K562 (cell line): ENCODE measurements around the gene C1orf174.

Source experiments
- BMI1 ChIP-seq: fragments of 150-350 bp; IDR thresholded peaks from 2 replicates; pipeline ENCODE4 v1.6.1; 2014; ENCODE audit warnings: low read length
- FOXP4 ChIP-seq: sonication (generic); formaldehyde crosslinking; IDR thresholded peaks from 2 replicates; pipeline ENCODE4 v1.8.0; 2022; ENCODE audit warnings: mild to moderate bottlenecking, missing genetic modification reagents, borderline replicate concordance
- JUN ChIP-seq, 2 experiments: sonication (generic) in 1 of 2; formaldehyde crosslinking in 1 of 2; IDR thresholded peaks; 2 replicates each; pipeline versions ENCODE4 v1.6.1 to v1.8.0; 2012 to 2022; ENCODE audit warnings: borderline replicate concordance in 2 of 2, mild to moderate bottlenecking in 2 of 2, improper control_type of control experiment in 1 of 2, low read depth in 1 of 2, low read length in 1 of 2, missing genetic modification reagents in 1 of 2
- MAZ ChIP-seq, 2 experiments: fragments of 450-650 bp in 1 of 2; sonication (generic) in 1 of 2; formaldehyde crosslinking; IDR thresholded peaks in 1 of 2; conservative IDR thresholded peaks in 1 of 2; 2 replicates each; pipeline versions ENCODE4 v1.4.0 to v1.5.0; 2020; ENCODE audit warnings: mild to moderate bottlenecking in 1 of 2, missing genetic modification reagents in 1 of 2
- MXI1 ChIP-seq: IDR thresholded peaks from 2 replicates; pipeline ENCODE4 v1.6.1; 2011; ENCODE audit warnings: low read depth, mild to moderate bottlenecking, improper control_type of control experiment, low read length
- STAG1 ChIP-seq: sonication (generic); formaldehyde crosslinking; IDR thresholded peaks from 2 replicates; pipeline ENCODE4 v1.5.0; 2020; ENCODE audit warnings: missing genetic modification reagents, borderline replicate concordance
- TARDBP ChIP-seq: fragments of 450-650 bp; IDR thresholded peaks from 2 replicates; pipeline ENCODE4 v1.6.1; 2016
- TGIF2 ChIP-seq: sonication (generic); formaldehyde crosslinking; IDR thresholded peaks from 2 replicates; pipeline ENCODE4 v1.8.1; 2022; ENCODE audit warnings: mild to moderate bottlenecking, missing genetic modification reagents, moderate library complexity
- THRB ChIP-seq: fragments of 450-650 bp; formaldehyde crosslinking; conservative IDR thresholded peaks from 2 replicates; pipeline ENCODE4 v1.4.0; 2022; ENCODE audit warnings: mild to moderate bottlenecking, missing genetic modification characterization
- TF ChIP-seq, protein P1 (sequence below), 3 experiments: IDR thresholded peaks in 2 of 3; conservative IDR thresholded peaks in 1 of 3; 2 replicates each; pipeline ENCODE4 v1.5.1; 2011 to 2012; ENCODE audit warnings: low read length in 3 of 3, mild to moderate bottlenecking in 3 of 3, control low read depth in 2 of 3, improper control_type of control experiment in 1 of 3, inconsistent platforms in 1 of 3, low read depth in 1 of 3, mixed read lengths in 1 of 3, moderate library complexity in 1 of 3; ENCODE audit not compliant: insufficient read depth in 2 of 3

DNA sequence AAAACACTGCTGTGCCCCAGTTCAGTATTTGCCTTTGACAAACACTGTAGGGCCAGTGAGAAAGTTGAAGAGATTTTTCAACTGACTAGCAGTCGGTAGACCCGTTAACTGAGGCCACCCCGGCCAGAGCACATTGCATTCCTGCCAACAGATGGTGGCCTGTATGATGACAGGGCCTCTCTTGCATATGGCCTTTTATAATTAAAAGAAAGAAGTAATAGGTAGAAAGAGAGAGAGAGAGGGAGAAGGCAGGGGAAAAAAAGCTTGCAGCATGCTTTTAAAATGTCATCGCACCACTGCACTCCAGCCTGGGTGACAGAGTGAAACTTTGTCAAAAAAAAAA, 4.7 kb upstream of the C1orf174 start:
- TF ChIP-seq MAZ (CRISPR knock-in tag; conservative IDR thresholded peaks at IDR 0.05 in 1 of 2, IDR thresholded peaks at IDR 0.05 in 1 of 2) (no peak), MXI1 (no peak), TGIF2 (CRISPR knock-in tag) (no peak), JUN (IDR thresholded peaks at IDR 0.05; ENCODE audit: borderline replicate concordance, low read depth, low read length) (no peak), JUN (CRISPR knock-in tag; IDR thresholded peaks at IDR 0.05; ENCODE audit: borderline replicate concordance) (no peak), FOXP4 (CRISPR knock-in tag) (no peak), BMI1 (no peak), THRB (no peak), STAG1 (no peak), TARDBP (no peak)
- TF ChIP-seq, protein P1, sequence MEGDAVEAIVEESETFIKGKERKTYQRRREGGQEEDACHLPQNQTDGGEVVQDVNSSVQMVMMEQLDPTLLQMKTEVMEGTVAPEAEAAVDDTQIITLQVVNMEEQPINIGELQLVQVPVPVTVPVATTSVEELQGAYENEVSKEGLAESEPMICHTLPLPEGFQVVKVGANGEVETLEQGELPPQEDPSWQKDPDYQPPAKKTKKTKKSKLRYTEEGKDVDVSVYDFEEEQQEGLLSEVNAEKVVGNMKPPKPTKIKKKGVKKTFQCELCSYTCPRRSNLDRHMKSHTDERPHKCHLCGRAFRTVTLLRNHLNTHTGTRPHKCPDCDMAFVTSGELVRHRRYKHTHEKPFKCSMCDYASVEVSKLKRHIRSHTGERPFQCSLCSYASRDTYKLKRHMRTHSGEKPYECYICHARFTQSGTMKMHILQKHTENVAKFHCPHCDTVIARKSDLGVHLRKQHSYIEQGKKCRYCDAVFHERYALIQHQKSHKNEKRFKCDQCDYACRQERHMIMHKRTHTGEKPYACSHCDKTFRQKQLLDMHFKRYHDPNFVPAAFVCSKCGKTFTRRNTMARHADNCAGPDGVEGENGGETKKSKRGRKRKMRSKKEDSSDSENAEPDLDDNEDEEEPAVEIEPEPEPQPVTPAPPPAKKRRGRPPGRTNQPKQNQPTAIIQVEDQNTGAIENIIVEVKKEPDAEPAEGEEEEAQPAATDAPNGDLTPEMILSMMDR (IDR thresholded peaks at IDR 0.05 in 2 of 3, conservative IDR thresholded peaks at IDR 0.05 in 1 of 3; ENCODE audit: insufficient read depth in 2 of 3, low read depth in 1 of 3, low read length in 3 of 3): no peak
